ENCODE data around the gene SLC27A3. TPM values are rescaled to one million over a fixed set of nuclear protein-coding genes. Genes with fewer than 3 reads are reported as not detected.

The SLC27A3 gene
- total and polyA plus RNA-seq, 2 donors (not counting 3 experiments of a cell fraction or from before 2014, with no cell fraction given) = 26.6 to 34.3 TPM

- Histone ChIP-seq H3K9me1 (replicated peaks; ENCODE audit: control insufficient read depth, extremely low read depth, insufficient read depth, low read length) (no peaks in the 10 kb centered on the region), H3K9ac (replicated peaks; ENCODE audit: extremely low read depth, insufficient read depth, low read length) (no peak overlapping the region), H4K20me1 (replicated peaks; ENCODE audit: control insufficient read depth, extremely low read depth, insufficient read depth, low read length) (no peaks in the 10 kb centered on the region), H3K4me2 (ENCODE audit: insufficient read depth, low read length) (peak overlapping the region; percentile 83), H3K79me2 (ENCODE audit: control insufficient read depth, insufficient read depth, low read length) (no peaks in the 10 kb centered on the region), H3K4me3 (replicated peaks in 1 of 3; ENCODE audit: insufficient read depth in 1 of 3, low read depth in 1 of 3, low read length in 3 of 3) (peak overlapping the region; percentile 25 to 63 (median 49)), H3K4me1 (ENCODE audit: control insufficient read depth, extremely low read depth, insufficient read depth, low read length) (peaks cover 54% of the 10 kb centered on the region), H3K36me3 (ENCODE audit: control insufficient read depth in 2 of 2, extremely low read depth in 1 of 2, insufficient read depth in 2 of 2, low read length in 2 of 2) (peaks cover 0 to 7% of the 10 kb centered on the region in 2 experiments), H3K27me3 (ENCODE audit: control insufficient read depth in 2 of 2, insufficient read depth in 2 of 2, low read length in 2 of 2) (no peaks in the 10 kb centered on the region), H3K27ac (ENCODE audit: insufficient read depth, low read depth, low read length) (no peak overlapping the region), H3K9me3 (replicated peaks; ENCODE audit: control insufficient read depth, insufficient read depth, low read length) (no peaks in the 10 kb centered on the region), H2AFZ (ENCODE audit: low read depth, low read length) (peak overlapping the region; percentile 57)
- ChIA-PET POLR2A (interaction anchor here (1.0 kb wide), 1 partner anchor 8 kb away, joined by 4 read pairs; no protein-coding TSS in a partner anchor), CTCF (interaction anchor here (0.8 to 1.8 kb wide), 7 partner anchors 8 to 212 kb away, joined by 3 to 8 read pairs (median 3); partner anchors contain the start of genes NPR1 and RAB13)
- TF ChIP-seq FOS (IDR thresholded peaks at IDR 0.05; ENCODE audit: borderline replicate concordance, insufficient read depth, low read length) = no peak
- TF ChIP-seq EZH2 (IDR thresholded peaks at IDR 0.05; ENCODE audit: borderline replicate concordance, low read depth, low read length, severe bottlenecking) = no peak
- no peak for TF ChIP-seq MAX (IDR thresholded peaks at IDR 0.05; ENCODE audit: insufficient read depth, insufficient read length)
- no peak for TF ChIP-seq GATA2 (IDR thresholded peaks at IDR 0.05; ENCODE audit: insufficient read depth, insufficient read length, low read depth, low read length)
- TF ChIP-seq CTCF (IDR thresholded peaks at IDR 0.05; ENCODE audit: extremely low read depth in 1 of 2, insufficient read depth in 1 of 2, low read depth in 1 of 2, low read length in 2 of 2) = no peak
- no peak for TF ChIP-seq JUN (IDR thresholded peaks at IDR 0.05; ENCODE audit: borderline replicate concordance, insufficient read depth, insufficient read length, low read depth)
- no peak for TF ChIP-seq POLR2A (IDR thresholded peaks at IDR 0.05; ENCODE audit: low read depth, low read length)
- no peak for TF ChIP-seq POLR2AphosphoS5 (IDR thresholded peaks at IDR 0.05; ENCODE audit: insufficient read depth, low read depth, low read length)
- no peak for TF ChIP-seq MYC (IDR thresholded peaks at IDR 0.05; ENCODE audit: low read depth, low read length)
- DNase-seq (ENCODE audit: low read depth, low spot score) (peak; percentile 58), FAIRE-seq (peak; percentile 44)
- intact Hi-C loops (cut with micrococcal nuclease) (loop anchor here (1.0 kb wide), 1 partner anchor 211 kb away; the partner anchor contains the start of gene RAB13), dilution Hi-C loops (cut with MboI; ENCODE audit: extremely low pct_ligation_motif_present, low sequenced_read_pairs) (no loop called here)
- BruUV-seq (replicated peaks) = no TSS peak
Measured at GRCh38 chr1:153775458-153776327, 486 bp downstream of the SLC27A3 start.
